HepG2 (cell line): ENCODE data around the gene RUNX2. TPM values are rescaled to one million over a fixed set of nuclear protein-coding genes. Genes with fewer than 3 reads are reported as not detected.

Experiments
- CBFB ChIP-seq: sonication (generic); formaldehyde crosslinking; IDR thresholded peaks from 2 replicates; pipeline ENCODE4 v1.4.0; 2020; ENCODE audit warnings: missing genetic modification reagents
- HNRNPK ChIP-seq: fragments of 200-400 bp; formaldehyde crosslinking; IDR thresholded peaks from 2 replicates; pipeline ENCODE4 v1.6.1; 2018; ENCODE audit warnings: low read length, low read depth, moderate library complexity, mild to moderate bottlenecking; ENCODE audit not compliant: poor library complexity, severe bottlenecking
- KLF13 ChIP-seq: sonication (generic); formaldehyde crosslinking; IDR thresholded peaks from 2 replicates; pipeline ENCODE4 v1.4.0; 2020; ENCODE audit warnings: mild to moderate bottlenecking, missing genetic modification reagents
- NAIF1 ChIP-seq: sonication (generic); formaldehyde crosslinking; IDR thresholded peaks from 2 replicates; pipeline ENCODE4 v1.5.0; 2020; ENCODE audit warnings: mild to moderate bottlenecking, missing genetic modification reagents, borderline replicate concordance
- PPARG ChIP-seq: conservative IDR thresholded peaks from 2 replicates; pipeline ENCODE4 v1.6.1; 2016; ENCODE audit warnings: missing biosample characterization, missing genetic modification reagents
- SAP130 ChIP-seq: IDR thresholded peaks from 2 replicates; pipeline ENCODE4 v1.6.1; 2016; ENCODE audit warnings: low read depth
- ZNF30 ChIP-seq: sonication (generic); formaldehyde crosslinking; IDR thresholded peaks from 2 replicates; pipeline ENCODE4 v1.5.0; 2020; ENCODE audit warnings: mild to moderate bottlenecking, missing genetic modification reagents
- ZNF383 ChIP-seq: sonication (generic); formaldehyde crosslinking; IDR thresholded peaks from 2 replicates; pipeline ENCODE4 v1.4.0; 2020; ENCODE audit warnings: missing genetic modification reagents, mild to moderate bottlenecking, borderline replicate concordance
- ZNF782 ChIP-seq: sonication (generic); formaldehyde crosslinking; IDR thresholded peaks from 2 replicates; pipeline ENCODE4 v1.4.0; 2020; ENCODE audit warnings: missing genetic modification reagents, mild to moderate bottlenecking, borderline replicate concordance
- ZZZ3 ChIP-seq: sonication (generic); formaldehyde crosslinking; IDR thresholded peaks from 2 replicates; pipeline ENCODE4 v1.4.0; 2020; ENCODE audit warnings: missing genetic modification reagents, mild to moderate bottlenecking, borderline replicate concordance
- polyA plus RNA-seq, 8 experiments: library from polyadenylated mRNA; depleted of rRNA in 3 of 8; stranded (reverse) in 7 of 8; unstranded in 1 of 8; fragments of >200 nt; fragmentation: Illumina TruSeq in 4 of 8; extraction: Trizol in 4 of 8; gene quantifications; 2 replicates each; pipeline versions ENCODE4 v1.2.1 to v1.2.3, GENCODE V29; 2011 to 2016; ENCODE audit warnings: low read depth in 4 of 8, missing spikeins in 1 of 8, mixed read lengths in 1 of 8; ENCODE audit not compliant: insufficient read depth in 1 of 8
- total RNA-seq, 5 experiments: library from RNA; depleted of rRNA; stranded (reverse); fragments of >200 nt; fragmentation: Illumina TruSeq; extraction: Trizol; gene quantifications; 2 replicates each; pipeline ENCODE4 v1.2.3, GENCODE V29; 2016; ENCODE audit warnings: low read depth in 1 of 5
- TF ChIP-seq, protein P1 (sequence below): IDR thresholded peaks from 2 replicates; pipeline ENCODE4 v1.4.0; 2020; ENCODE audit warnings: mild to moderate bottlenecking, missing genetic modification reagents
- TF ChIP-seq, protein P2 (sequence below): sonication (generic); formaldehyde crosslinking; IDR thresholded peaks from 2 replicates; pipeline ENCODE4 v1.4.0; 2020; ENCODE audit warnings: missing genetic modification reagents
- TF ChIP-seq, protein P3 (sequence below): sonication (generic); formaldehyde crosslinking; IDR thresholded peaks from 2 replicates; pipeline ENCODE4 v1.4.0; 2020; ENCODE audit warnings: mild to moderate bottlenecking, missing genetic modification reagents, borderline replicate concordance
- TF ChIP-seq, protein P4 (sequence below): sonication (generic); formaldehyde crosslinking; IDR thresholded peaks from 2 replicates; pipeline ENCODE4 v1.8.0; 2022; ENCODE audit warnings: mild to moderate bottlenecking, missing genetic modification reagents; ENCODE audit not compliant: insufficient replicate concordance
- TF ChIP-seq, protein P5 (sequence below): sonication (generic); formaldehyde crosslinking; conservative IDR thresholded peaks from 2 replicates; pipeline ENCODE4 v1.4.0; 2020; ENCODE audit warnings: missing genetic modification reagents

RUNX2 gene
- total and polyA plus RNA-seq, 2 of the 13 experiments (the other 11 are each of a cell fraction or from before 2014, with no cell fraction given), result not detected

DNA sequence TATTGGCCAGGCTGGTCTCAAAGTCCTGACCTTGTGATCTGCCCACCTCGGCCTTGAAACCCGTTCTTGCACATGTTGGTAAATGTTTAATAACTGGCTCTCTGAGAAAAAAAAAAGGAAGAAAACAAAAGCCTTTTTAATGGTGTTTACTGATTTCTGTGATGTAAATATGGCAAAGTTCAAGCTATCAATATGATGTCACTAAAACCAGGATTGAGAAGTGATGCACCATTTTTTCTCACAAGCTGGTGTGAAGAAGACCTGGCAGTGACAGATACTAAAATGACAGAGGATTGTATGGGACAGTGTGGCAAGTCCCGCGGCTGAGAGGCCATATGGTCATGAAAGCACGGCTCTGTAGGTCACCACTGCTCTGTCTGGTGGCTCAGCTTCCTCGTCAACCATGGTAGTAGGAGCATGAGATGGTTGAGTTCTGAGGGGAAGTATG lies 245.9 kb downstream of the RUNX2 start (continued):
- TF ChIP-seq, protein P1, sequence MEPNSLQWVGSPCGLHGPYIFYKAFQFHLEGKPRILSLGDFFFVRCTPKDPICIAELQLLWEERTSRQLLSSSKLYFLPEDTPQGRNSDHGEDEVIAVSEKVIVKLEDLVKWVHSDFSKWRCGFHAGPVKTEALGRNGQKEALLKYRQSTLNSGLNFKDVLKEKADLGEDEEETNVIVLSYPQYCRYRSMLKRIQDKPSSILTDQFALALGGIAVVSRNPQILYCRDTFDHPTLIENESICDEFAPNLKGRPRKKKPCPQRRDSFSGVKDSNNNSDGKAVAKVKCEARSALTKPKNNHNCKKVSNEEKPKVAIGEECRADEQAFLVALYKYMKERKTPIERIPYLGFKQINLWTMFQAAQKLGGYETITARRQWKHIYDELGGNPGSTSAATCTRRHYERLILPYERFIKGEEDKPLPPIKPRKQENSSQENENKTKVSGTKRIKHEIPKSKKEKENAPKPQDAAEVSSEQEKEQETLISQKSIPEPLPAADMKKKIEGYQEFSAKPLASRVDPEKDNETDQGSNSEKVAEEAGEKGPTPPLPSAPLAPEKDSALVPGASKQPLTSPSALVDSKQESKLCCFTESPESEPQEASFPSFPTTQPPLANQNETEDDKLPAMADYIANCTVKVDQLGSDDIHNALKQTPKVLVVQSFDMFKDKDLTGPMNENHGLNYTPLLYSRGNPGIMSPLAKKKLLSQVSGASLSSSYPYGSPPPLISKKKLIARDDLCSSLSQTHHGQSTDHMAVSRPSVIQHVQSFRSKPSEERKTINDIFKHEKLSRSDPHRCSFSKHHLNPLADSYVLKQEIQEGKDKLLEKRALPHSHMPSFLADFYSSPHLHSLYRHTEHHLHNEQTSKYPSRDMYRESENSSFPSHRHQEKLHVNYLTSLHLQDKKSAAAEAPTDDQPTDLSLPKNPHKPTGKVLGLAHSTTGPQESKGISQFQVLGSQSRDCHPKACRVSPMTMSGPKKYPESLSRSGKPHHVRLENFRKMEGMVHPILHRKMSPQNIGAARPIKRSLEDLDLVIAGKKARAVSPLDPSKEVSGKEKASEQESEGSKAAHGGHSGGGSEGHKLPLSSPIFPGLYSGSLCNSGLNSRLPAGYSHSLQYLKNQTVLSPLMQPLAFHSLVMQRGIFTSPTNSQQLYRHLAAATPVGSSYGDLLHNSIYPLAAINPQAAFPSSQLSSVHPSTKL, result peak; percentile 47; the same call in 1 of the 2 replicates
- TF ChIP-seq, protein P2, sequence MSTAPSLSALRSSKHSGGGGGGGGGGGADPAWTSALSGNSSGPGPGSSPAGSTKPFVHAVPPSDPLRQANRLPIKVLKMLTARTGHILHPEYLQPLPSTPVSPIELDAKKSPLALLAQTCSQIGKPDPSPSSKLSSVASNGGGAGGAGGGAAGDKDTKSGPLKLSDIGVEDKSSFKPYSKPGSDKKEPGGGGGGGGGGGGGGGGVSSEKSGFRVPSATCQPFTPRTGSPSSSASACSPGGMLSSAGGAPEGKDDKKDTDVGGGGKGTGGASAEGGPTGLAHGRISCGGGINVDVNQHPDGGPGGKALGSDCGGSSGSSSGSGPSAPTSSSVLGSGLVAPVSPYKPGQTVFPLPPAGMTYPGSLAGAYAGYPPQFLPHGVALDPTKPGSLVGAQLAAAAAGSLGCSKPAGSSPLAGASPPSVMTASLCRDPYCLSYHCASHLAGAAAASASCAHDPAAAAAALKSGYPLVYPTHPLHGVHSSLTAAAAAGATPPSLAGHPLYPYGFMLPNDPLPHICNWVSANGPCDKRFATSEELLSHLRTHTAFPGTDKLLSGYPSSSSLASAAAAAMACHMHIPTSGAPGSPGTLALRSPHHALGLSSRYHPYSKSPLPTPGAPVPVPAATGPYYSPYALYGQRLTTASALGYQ (CRISPR knock-in tag), result 0 out of 2 replicates have a peak, but pooled peaks have one; percentile 39
- TF ChIP-seq, protein P3, sequence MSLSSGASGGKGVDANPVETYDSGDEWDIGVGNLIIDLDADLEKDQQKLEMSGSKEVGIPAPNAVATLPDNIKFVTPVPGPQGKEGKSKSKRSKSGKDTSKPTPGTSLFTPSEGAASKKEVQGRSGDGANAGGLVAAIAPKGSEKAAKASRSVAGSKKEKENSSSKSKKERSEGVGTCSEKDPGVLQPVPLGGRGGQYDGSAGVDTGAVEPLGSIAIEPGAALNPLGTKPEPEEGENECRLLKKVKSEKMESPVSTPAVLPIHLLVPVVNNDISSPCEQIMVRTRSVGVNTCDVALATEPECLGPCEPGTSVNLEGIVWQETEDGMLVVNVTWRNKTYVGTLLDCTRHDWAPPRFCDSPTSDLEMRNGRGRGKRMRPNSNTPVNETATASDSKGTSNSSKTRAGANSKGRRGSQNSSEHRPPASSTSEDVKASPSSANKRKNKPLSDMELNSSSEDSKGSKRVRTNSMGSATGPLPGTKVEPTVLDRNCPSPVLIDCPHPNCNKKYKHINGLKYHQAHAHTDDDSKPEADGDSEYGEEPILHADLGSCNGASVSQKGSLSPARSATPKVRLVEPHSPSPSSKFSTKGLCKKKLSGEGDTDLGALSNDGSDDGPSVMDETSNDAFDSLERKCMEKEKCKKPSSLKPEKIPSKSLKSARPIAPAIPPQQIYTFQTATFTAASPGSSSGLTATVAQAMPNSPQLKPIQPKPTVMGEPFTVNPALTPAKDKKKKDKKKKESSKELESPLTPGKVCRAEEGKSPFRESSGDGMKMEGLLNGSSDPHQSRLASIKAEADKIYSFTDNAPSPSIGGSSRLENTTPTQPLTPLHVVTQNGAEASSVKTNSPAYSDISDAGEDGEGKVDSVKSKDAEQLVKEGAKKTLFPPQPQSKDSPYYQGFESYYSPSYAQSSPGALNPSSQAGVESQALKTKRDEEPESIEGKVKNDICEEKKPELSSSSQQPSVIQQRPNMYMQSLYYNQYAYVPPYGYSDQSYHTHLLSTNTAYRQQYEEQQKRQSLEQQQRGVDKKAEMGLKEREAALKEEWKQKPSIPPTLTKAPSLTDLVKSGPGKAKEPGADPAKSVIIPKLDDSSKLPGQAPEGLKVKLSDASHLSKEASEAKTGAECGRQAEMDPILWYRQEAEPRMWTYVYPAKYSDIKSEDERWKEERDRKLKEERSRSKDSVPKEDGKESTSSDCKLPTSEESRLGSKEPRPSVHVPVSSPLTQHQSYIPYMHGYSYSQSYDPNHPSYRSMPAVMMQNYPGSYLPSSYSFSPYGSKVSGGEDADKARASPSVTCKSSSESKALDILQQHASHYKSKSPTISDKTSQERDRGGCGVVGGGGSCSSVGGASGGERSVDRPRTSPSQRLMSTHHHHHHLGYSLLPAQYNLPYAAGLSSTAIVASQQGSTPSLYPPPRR (CRISPR knock-in tag), result no peak
- TF ChIP-seq, protein P4, sequence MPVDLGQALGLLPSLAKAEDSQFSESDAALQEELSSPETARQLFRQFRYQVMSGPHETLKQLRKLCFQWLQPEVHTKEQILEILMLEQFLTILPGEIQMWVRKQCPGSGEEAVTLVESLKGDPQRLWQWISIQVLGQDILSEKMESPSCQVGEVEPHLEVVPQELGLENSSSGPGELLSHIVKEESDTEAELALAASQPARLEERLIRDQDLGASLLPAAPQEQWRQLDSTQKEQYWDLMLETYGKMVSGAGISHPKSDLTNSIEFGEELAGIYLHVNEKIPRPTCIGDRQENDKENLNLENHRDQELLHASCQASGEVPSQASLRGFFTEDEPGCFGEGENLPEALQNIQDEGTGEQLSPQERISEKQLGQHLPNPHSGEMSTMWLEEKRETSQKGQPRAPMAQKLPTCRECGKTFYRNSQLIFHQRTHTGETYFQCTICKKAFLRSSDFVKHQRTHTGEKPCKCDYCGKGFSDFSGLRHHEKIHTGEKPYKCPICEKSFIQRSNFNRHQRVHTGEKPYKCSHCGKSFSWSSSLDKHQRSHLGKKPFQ, result no peak
- TF ChIP-seq ZZZ3 (CRISPR knock-in tag) (no peak), ZNF782 (CRISPR knock-in tag) (no peak), KLF13 (CRISPR knock-in tag) (no peak), CBFB (CRISPR knock-in tag) (no peak), HNRNPK (no peak), NAIF1 (CRISPR knock-in tag) (no peak), ZNF383 (no peak), ZNF30 (CRISPR knock-in tag) (no peak), SAP130 (CRISPR knock-in tag) (no peak), PPARG (CRISPR knock-in tag) (peak; percentile 93)
- TF ChIP-seq, protein P5, sequence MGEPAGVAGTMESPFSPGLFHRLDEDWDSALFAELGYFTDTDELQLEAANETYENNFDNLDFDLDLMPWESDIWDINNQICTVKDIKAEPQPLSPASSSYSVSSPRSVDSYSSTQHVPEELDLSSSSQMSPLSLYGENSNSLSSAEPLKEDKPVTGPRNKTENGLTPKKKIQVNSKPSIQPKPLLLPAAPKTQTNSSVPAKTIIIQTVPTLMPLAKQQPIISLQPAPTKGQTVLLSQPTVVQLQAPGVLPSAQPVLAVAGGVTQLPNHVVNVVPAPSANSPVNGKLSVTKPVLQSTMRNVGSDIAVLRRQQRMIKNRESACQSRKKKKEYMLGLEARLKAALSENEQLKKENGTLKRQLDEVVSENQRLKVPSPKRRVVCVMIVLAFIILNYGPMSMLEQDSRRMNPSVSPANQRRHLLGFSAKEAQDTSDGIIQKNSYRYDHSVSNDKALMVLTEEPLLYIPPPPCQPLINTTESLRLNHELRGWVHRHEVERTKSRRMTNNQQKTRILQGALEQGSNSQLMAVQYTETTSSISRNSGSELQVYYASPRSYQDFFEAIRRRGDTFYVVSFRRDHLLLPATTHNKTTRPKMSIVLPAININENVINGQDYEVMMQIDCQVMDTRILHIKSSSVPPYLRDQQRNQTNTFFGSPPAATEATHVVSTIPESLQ (CRISPR knock-in tag), result no peak
